CD4-positive, alpha-beta T cell treated with Interleukin-4 for 1 hour (primary cell): ENCODE measurements around the gene CACNA1E.

Experiments
- DNase-seq, 2 donors: peaks; one replicate each; pipeline ENCODE4 v3.0.0-alpha.2; 2020 to 2022

Gene CACNA1E

GRCh38 chr1:181483285-181484195 is at the start of gene CACNA1E:
Gene CACNA1E, plus strand, starts transcription at chr1:181483517. Its CDS starts 228 bp downstream, at chr1:181483745.
- no peak for DNase-seq

GRCh38 chr1:181433931-181434330 is 49.4 kb upstream of the CACNA1E start:
- DNase-seq, result no peak

- DNase-seq, result no peak
These were observed 45.3 kb upstream of the CACNA1E start for GRCh38 chr1:181438013-181438412.

- DNase-seq, result no peak
These were observed 42.8 kb upstream of the CACNA1E start for GRCh38 chr1:181440510-181440909.

- no peak for DNase-seq
These were observed 41.2 kb upstream of the CACNA1E start for GRCh38 chr1:181442181-181442525.

- DNase-seq, result no peak
These were observed 40.0 kb upstream of the CACNA1E start for GRCh38 chr1:181443231-181443853.

GRCh38 chr1:181445436-181445835 is 37.9 kb upstream of the CACNA1E start:
- DNase-seq, result no peak

GRCh38 chr1:181448461-181448860 is 34.9 kb upstream of the CACNA1E start:
- DNase-seq, result no peak

GRCh38 chr1:181451661-181452230 is 31.6 kb upstream of the CACNA1E start:
- no peak for DNase-seq

- DNase-seq, result no peak
These were observed 30.6 kb upstream of the CACNA1E start for GRCh38 chr1:181452746-181453145.

GRCh38 chr1:181453541-181454201 is 29.6 kb upstream of the CACNA1E start:
- DNase-seq, result no peak

- no peak for DNase-seq
These were observed 26.8 kb upstream of the CACNA1E start for GRCh38 chr1:181456551-181456950.

- DNase-seq, result no peak
These were observed 24.9 kb upstream of the CACNA1E start for GRCh38 chr1:181458419-181458818.

- no peak for DNase-seq
These were observed 24.2 kb upstream of the CACNA1E start for GRCh38 chr1:181459067-181459466.

- no peak for DNase-seq
These were observed 13.5 kb upstream of the CACNA1E start for GRCh38 chr1:181469829-181470228.

GRCh38 chr1:181475580-181475979 is 7.7 kb upstream of the CACNA1E start:
- DNase-seq, result no peak

GRCh38 chr1:181476581-181476980 is 6.7 kb upstream of the CACNA1E start:
- DNase-seq, result no peak

- no peak for DNase-seq
These were observed 5.0 kb upstream of the CACNA1E start for GRCh38 chr1:181478306-181478705.

- peak; percentile 29 to 32 for DNase-seq
These were observed 4.1 kb upstream of the CACNA1E start for GRCh38 chr1:181479137-181479745.

- no peak for DNase-seq
These were observed 1.3 kb upstream of the CACNA1E start for GRCh38 chr1:181482001-181482430.

- DNase-seq, result no peak
These were observed 614 bp upstream of the CACNA1E start for GRCh38 chr1:181482521-181483284.

GRCh38 chr1:181484821-181485220 is 1.5 kb downstream of the CACNA1E start:
- DNase-seq, result no peak
